DND-41 (cell line): ENCODE results near the gene CCL7.

Experiments used
- ATAC-seq: fragments of 200-7000 bp; cut with Tn5 transposase; 3 replicates; pipeline ENCODE4 v1.9.1; 2021; ENCODE audit warnings: low read depth; ENCODE audit not compliant: insufficient read depth
- DNase-seq: peaks from one replicate; pipeline ENCODE4 v3.0.0-alpha.2; 2020
- H2AFZ ChIP-seq: 2 replicates; pipeline ENCODE4 v1.6.0; 2012; ENCODE audit warnings: low read depth, low read length
- H3K27ac ChIP-seq: 2 replicates; pipeline ENCODE4 v1.5.1; 2012; ENCODE audit warnings: low read length, inconsistent platforms
- H3K27me3 ChIP-seq: fragments of 200-600 bp; sonication (generic); 2 replicates; pipeline ENCODE4 v1.6.0; 2012; ENCODE audit warnings: low read length, mild to moderate bottlenecking, inconsistent platforms; ENCODE audit not compliant: insufficient read depth, poor library complexity
- H3K36me3 ChIP-seq: 2 replicates; pipeline ENCODE4 v1.5.1; 2012; ENCODE audit warnings: low read length, inconsistent platforms; ENCODE audit not compliant: insufficient read depth
- H3K4me1 ChIP-seq: 2 replicates; pipeline ENCODE4 v1.5.1; 2012; ENCODE audit warnings: mild to moderate bottlenecking, low read length; ENCODE audit not compliant: insufficient read depth
- H3K4me2 ChIP-seq: 2 replicates; pipeline ENCODE4 v1.6.0; 2012; ENCODE audit warnings: mild to moderate bottlenecking, moderate library complexity, low read length, inconsistent platforms; ENCODE audit not compliant: insufficient read depth
- H3K4me3 ChIP-seq, 2 experiments: fragments of 200-600 bp in 1 of 2; shearing (Covaris generic) in 1 of 2; 2 replicates each; pipeline ENCODE4 v1.5.1; 2012 to 2016; ENCODE audit warnings: inconsistent platforms in 2 of 2, low read length in 2 of 2, mild to moderate bottlenecking in 2 of 2, low read depth in 1 of 2, moderate library complexity in 1 of 2
- H3K79me2 ChIP-seq: 2 replicates; pipeline ENCODE4 v1.6.0; 2012; ENCODE audit warnings: low read length, inconsistent platforms; ENCODE audit not compliant: insufficient read depth
- H3K9ac ChIP-seq: 2 replicates; pipeline ENCODE4 v1.6.0; 2012; ENCODE audit warnings: low read depth, mild to moderate bottlenecking, inconsistent platforms, low read length, moderate library complexity
- H3K9me3 ChIP-seq: 2 replicates; pipeline ENCODE4 v1.5.1; 2012; ENCODE audit warnings: low read length, moderate library complexity, mild to moderate bottlenecking, inconsistent platforms; ENCODE audit not compliant: insufficient read depth, severe bottlenecking
- H4K20me1 ChIP-seq: 2 replicates; pipeline ENCODE4 v1.6.0; 2012; ENCODE audit warnings: low read length; ENCODE audit not compliant: insufficient read depth
- CTCF ChIP-seq: IDR thresholded peaks from 2 replicates; pipeline ENCODE4 v1.5.1; 2012; ENCODE audit warnings: borderline replicate concordance, low read length, moderate library complexity, mild to moderate bottlenecking; ENCODE audit not compliant: poor library complexity, severe bottlenecking; ENCODE audit errors: extremely low read depth
- EZH2 ChIP-seq: IDR thresholded peaks from 3 replicates; pipeline ENCODE4 v1.6.1; 2012; ENCODE audit warnings: borderline replicate concordance, low read depth, mild to moderate bottlenecking, moderate library complexity, low read length, inconsistent platforms; ENCODE audit not compliant: severe bottlenecking

The CCL7 gene

GRCh38 chr17:34254651-34255380, 15.2 kb upstream of the CCL7 start, which contains the start of gene CCL2:
CCL2 (plus strand) TSS chr17:34255285; CDS start chr17:34255350, 65 bp downstream.
- no peaks in the 10 kb centered on the region for H3K36me3 ChIP-seq
- H3K79me2 ChIP-seq = no peaks in the 10 kb centered on the region
- DNase-seq (no peak), ATAC-seq (no peak)
- peaks cover 10% of the 10 kb centered on the region for H3K27me3 ChIP-seq
- H3K9me3 ChIP-seq = no peaks in the 10 kb centered on the region
- H3K4me2 ChIP-seq = no peak within 1 kb of the TSS
- no peak for TF ChIP-seq CTCF
- TF ChIP-seq EZH2 = no peak
- H2AFZ ChIP-seq = no peak within 1 kb of the TSS
- H4K20me1 ChIP-seq = no peaks in the 10 kb centered on the region
- H3K4me3 ChIP-seq = no peak within 1 kb of the TSS
- H3K4me1 ChIP-seq = peaks cover 5% of the 10 kb centered on the region; the same call in 1 of the 2 replicates
- no peak within 1 kb of the TSS for H3K9ac ChIP-seq
- H3K27ac ChIP-seq = no peak within 1 kb of the TSS

- Histone ChIP-seq H4K20me1 (no peaks in the 10 kb centered on the region), H3K27me3 (peaks cover 10% of the 10 kb centered on the region), H3K4me2 (no peak overlapping the region), H3K36me3 (no peaks in the 10 kb centered on the region), H3K4me3 (no peak overlapping the region), H3K27ac (no peak overlapping the region), H3K9ac (no peak overlapping the region), H3K4me1 (peaks cover 5% of the 10 kb centered on the region; the same call in 1 of the 2 replicates), H3K79me2 (no peaks in the 10 kb centered on the region), H2AFZ (no peak overlapping the region), H3K9me3 (no peaks in the 10 kb centered on the region)
- TF ChIP-seq EZH2 (no peak), CTCF (no peak)
- DNase-seq (no peak), ATAC-seq (no peak)
Measured at GRCh38 chr17:34255381-34255732, 14.7 kb upstream of the CCL7 start.

GRCh38 chr17:34255841-34256240, 14.2 kb upstream of the CCL7 start:
- Histone ChIP-seq H3K4me2 (no peak overlapping the region), H2AFZ (no peak overlapping the region), H3K9me3 (no peaks in the 10 kb centered on the region), H3K27me3 (peaks cover 10% of the 10 kb centered on the region), H3K79me2 (no peaks in the 10 kb centered on the region), H3K36me3 (no peaks in the 10 kb centered on the region), H3K9ac (no peak overlapping the region), H3K4me3 (no peak overlapping the region), H3K27ac (no peak overlapping the region), H3K4me1 (peaks cover 5% of the 10 kb centered on the region; the same call in 1 of the 2 replicates), H4K20me1 (no peaks in the 10 kb centered on the region)
- DNase-seq (no peak), ATAC-seq (no peak)
- TF ChIP-seq EZH2 (no peak), CTCF (no peak)
